ENCODE data around the gene USP22. TPM values are rescaled to one million over a fixed set of nuclear protein-coding genes. Genes with fewer than 3 reads are reported as not detected.

USP22 gene
- total RNA-seq, 4 donors from 2014 or later, result 74.7 to 113 (median 106) TPM

- no peak for TF ChIP-seq POLR2A (IDR thresholded peaks at IDR 0.05)
- TF ChIP-seq CTCF (IDR thresholded peaks at IDR 0.05), result no peak
- intact Hi-C loops (cut with DNase I; ENCODE audit: low total_unique reads), result no loop called here
- 65 to 72% methylated on average over 6 to 9 of the region's 10 CpGs for WGBS, 2 donors
- DNase-seq (ENCODE audit: low spot score in 2 of 2), result no peak
- no peak overlapping the region for H3K4me3 ChIP-seq (ENCODE audit: low read depth, poor library complexity, severe bottlenecking)
Observed at GRCh38 chr17:21020622-21021021, 22.2 kb downstream of the USP22 start.

GRCh38 chr17:21019976-21020586, 22.7 kb downstream of the USP22 start:
- no peak for DNase-seq (ENCODE audit: low spot score in 2 of 2)
- TF ChIP-seq POLR2A (IDR thresholded peaks at IDR 0.05) (no peak), CTCF (IDR thresholded peaks at IDR 0.05) (no peak)
- 68 to 76% methylated on average over 6 of the region's 6 CpGs for WGBS, 2 donors
- no peak overlapping the region for H3K4me3 ChIP-seq (ENCODE audit: low read depth, poor library complexity, severe bottlenecking)
- intact Hi-C loops (cut with DNase I; ENCODE audit: low total_unique reads), result no loop called here

- DNase-seq (ENCODE audit: low spot score in 2 of 2), result no peak
- 81 to 84% methylated on average over 9 of the region's 9 CpGs for WGBS, 2 donors
- TF ChIP-seq CTCF (IDR thresholded peaks at IDR 0.05), result no peak
- TF ChIP-seq POLR2A (IDR thresholded peaks at IDR 0.05), result no peak
- no peak overlapping the region for H3K4me3 ChIP-seq (ENCODE audit: low read depth, poor library complexity, severe bottlenecking)
- intact Hi-C loops (cut with DNase I; ENCODE audit: low total_unique reads), result no loop called here
Observed at GRCh38 chr17:21018894-21019293, 23.9 kb downstream of the USP22 start.

- TF ChIP-seq POLR2A (IDR thresholded peaks at IDR 0.05), result no peak
- no peak for TF ChIP-seq CTCF (IDR thresholded peaks at IDR 0.05)
- WGBS, 2 donors, result 83 to 93% methylated on average over 10 of the region's 10 CpGs
- intact Hi-C loops (cut with DNase I; ENCODE audit: low total_unique reads), result no loop called here
- DNase-seq (ENCODE audit: low spot score in 2 of 2), result no peak
- H3K4me3 ChIP-seq (ENCODE audit: low read depth, poor library complexity, severe bottlenecking), result no peak overlapping the region
Observed at GRCh38 chr17:21017861-21018260, 24.9 kb downstream of the USP22 start.

- intact Hi-C loops (cut with DNase I; ENCODE audit: low total_unique reads), result no loop called here
- TF ChIP-seq CTCF (IDR thresholded peaks at IDR 0.05), result no peak
- no peak for TF ChIP-seq POLR2A (IDR thresholded peaks at IDR 0.05)
- DNase-seq (ENCODE audit: low spot score in 2 of 2), result no peak
- 89 to 94% methylated on average over 15 of the region's 15 CpGs for WGBS, 2 donors
- H3K4me3 ChIP-seq (ENCODE audit: low read depth, poor library complexity, severe bottlenecking), result no peak overlapping the region
Observed at GRCh38 chr17:21017256-21017655, 25.6 kb downstream of the USP22 start.

GRCh38 chr17:21016826-21017225, 26.0 kb downstream of the USP22 start:
- intact Hi-C loops (cut with DNase I; ENCODE audit: low total_unique reads), result no loop called here
- WGBS, 2 donors, result 88% methylated on average over 7 of the region's 7 CpGs
- TF ChIP-seq CTCF (IDR thresholded peaks at IDR 0.05) (no peak), POLR2A (IDR thresholded peaks at IDR 0.05) (no peak)
- H3K4me3 ChIP-seq (ENCODE audit: low read depth, poor library complexity, severe bottlenecking), result no peak overlapping the region
- no peak for DNase-seq (ENCODE audit: low spot score in 2 of 2)
